H9 (cell line): Measurements from ENCODE around the gene KCNE1. TPM values are rescaled to one million over a fixed set of nuclear protein-coding genes. Genes with fewer than 3 reads are reported as not detected.

ENCODE experiments used
- DNase-seq: peaks from one replicate; pipeline ENCODE4 v3.0.0-alpha.2; 2017
- H2AFZ ChIP-seq: one replicate; pipeline ENCODE4 v1.6.1; 2013; ENCODE audit warnings: mild to moderate bottlenecking, low read length, control low read depth, moderate library complexity
- H2AK5ac ChIP-seq: 2 replicates; pipeline ENCODE4 v1.6.1; 2013; ENCODE audit warnings: low read length, control low read depth, mixed read lengths; ENCODE audit not compliant: insufficient read length
- H2BK120ac ChIP-seq: one replicate; pipeline ENCODE4 v1.6.1; 2013; ENCODE audit warnings: low read depth, mild to moderate bottlenecking, low read length, control low read depth, inconsistent platforms; ENCODE audit not compliant: poor library complexity, severe bottlenecking
- H2BK12ac ChIP-seq: 2 replicates; pipeline ENCODE4 v1.6.1; 2013; ENCODE audit warnings: low read length, control low read depth, mixed read lengths, low read depth; ENCODE audit not compliant: insufficient read length
- H2BK15ac ChIP-seq: 2 replicates; pipeline ENCODE4 v1.6.1; 2013; ENCODE audit warnings: low read depth, low read length, control low read depth
- H2BK20ac ChIP-seq: one replicate; pipeline ENCODE4 v1.6.1; 2013; ENCODE audit warnings: low read depth, mild to moderate bottlenecking, low read length, control low read depth, inconsistent platforms; ENCODE audit not compliant: poor library complexity, severe bottlenecking
- H2BK5ac ChIP-seq: 2 replicates; pipeline ENCODE4 v1.6.1; 2013; ENCODE audit warnings: low read length, control low read depth, mixed read lengths; ENCODE audit not compliant: insufficient read length
- H3K14ac ChIP-seq: 2 replicates; pipeline ENCODE4 v1.6.1; 2013; ENCODE audit warnings: low read length, control low read depth; ENCODE audit not compliant: insufficient read depth
- H3K18ac ChIP-seq: 2 replicates; pipeline ENCODE4 v1.6.1; 2013; ENCODE audit warnings: low read depth, mild to moderate bottlenecking, mixed read lengths, low read length, control low read depth; ENCODE audit not compliant: insufficient read length
- H3K23ac ChIP-seq: 2 replicates; pipeline ENCODE4 v1.6.1; 2013; ENCODE audit warnings: low read length, control low read depth, mixed read lengths, low read depth; ENCODE audit not compliant: insufficient read length
- H3K23me2 ChIP-seq: 2 replicates; pipeline ENCODE4 v1.6.1; 2013; ENCODE audit warnings: low read depth, mild to moderate bottlenecking, mixed read lengths, low read length, control low read depth; ENCODE audit not compliant: insufficient read length, poor library complexity, severe bottlenecking
- H3K27ac ChIP-seq: 2 replicates; pipeline ENCODE4 v1.5.1; 2013; ENCODE audit warnings: low read length, control low read depth, mixed read lengths, low read depth; ENCODE audit not compliant: insufficient read length
- H3K27me3 ChIP-seq: 2 replicates; pipeline ENCODE4 v1.6.1; 2013; ENCODE audit warnings: low read length, control low read depth, inconsistent platforms; ENCODE audit not compliant: insufficient read depth
- H3K4ac ChIP-seq: 2 replicates; pipeline ENCODE4 v1.6.1; 2013; ENCODE audit warnings: low read depth, mild to moderate bottlenecking, control low read depth, inconsistent platforms, low read length, moderate library complexity
- H3K4me1 ChIP-seq: 2 replicates; pipeline ENCODE4 v1.6.1; 2013; ENCODE audit warnings: low read length, control low read depth, inconsistent platforms; ENCODE audit not compliant: insufficient read depth
- H3K4me2 ChIP-seq: 2 replicates; pipeline ENCODE4 v1.6.1; 2013; ENCODE audit warnings: low read length, control low read depth, mixed read lengths; ENCODE audit not compliant: insufficient read length, insufficient read depth
- H3K56ac ChIP-seq: 2 replicates; pipeline ENCODE4 v1.6.1; 2013; ENCODE audit warnings: low read depth, mild to moderate bottlenecking, mixed read lengths, low read length, control low read depth; ENCODE audit not compliant: insufficient read length
- H3K79me1 ChIP-seq: 2 replicates; pipeline ENCODE4 v1.6.1; 2013; ENCODE audit warnings: low read depth, mild to moderate bottlenecking, moderate library complexity, low read length, control low read depth, inconsistent platforms; ENCODE audit not compliant: insufficient read depth, poor library complexity, severe bottlenecking
- H3K79me2 ChIP-seq: 2 replicates; pipeline ENCODE4 v1.6.1; 2013; ENCODE audit warnings: low read length, control low read depth, inconsistent platforms; ENCODE audit not compliant: insufficient read depth
- H3K9ac ChIP-seq: 2 replicates; pipeline ENCODE4 v1.6.1; 2013; ENCODE audit warnings: low read length, control low read depth, mixed read lengths; ENCODE audit not compliant: insufficient read length; ENCODE audit errors: extremely low read depth
- H3K9me3 ChIP-seq: one replicate; pipeline ENCODE4 v1.6.1; 2013; ENCODE audit warnings: low read depth, low read length, inconsistent platforms; ENCODE audit not compliant: control insufficient read depth
- H3T11ph ChIP-seq: one replicate; pipeline ENCODE4 v1.6.1; 2013; ENCODE audit warnings: mild to moderate bottlenecking, low read length, control low read depth, inconsistent platforms
- H4K20me1 ChIP-seq: one replicate; pipeline ENCODE4 v1.6.1; 2013; ENCODE audit not compliant: control insufficient read depth, insufficient read length, insufficient read depth
- H4K5ac ChIP-seq: 2 replicates; pipeline ENCODE4 v1.6.1; 2013; ENCODE audit warnings: low read depth, mild to moderate bottlenecking, mixed read lengths, low read length, control low read depth; ENCODE audit not compliant: insufficient read length
- H4K8ac ChIP-seq: replicated peaks from 2 replicates; pipeline ENCODE4 v1.6.1; 2013; ENCODE audit warnings: low read length, control low read depth, mixed read lengths, low read depth; ENCODE audit not compliant: insufficient read length
- H4K91ac ChIP-seq: 2 replicates; pipeline ENCODE4 v1.6.1; 2013; ENCODE audit warnings: low read depth, mild to moderate bottlenecking, moderate library complexity, mixed read lengths, low read length, control low read depth; ENCODE audit not compliant: insufficient read length
- H3K27ac Mint-ChIP-seq, 3 experiments: 2 replicates in 2 of 3; 3 replicates in 1 of 3; pipeline ENCODE4 v1.8.0; 2020 to 2021; ENCODE audit warnings: mixed read lengths in 3 of 3, mild to moderate bottlenecking in 1 of 3, moderate library complexity in 1 of 3
- H3K27me3 Mint-ChIP-seq: 2 replicates; pipeline ENCODE4 v1.8.0; 2021; ENCODE audit warnings: low read depth, mild to moderate bottlenecking, moderate library complexity, mixed read lengths
- H3K36me3 Mint-ChIP-seq, 3 experiments: 2 replicates in 2 of 3; 3 replicates in 1 of 3; pipeline ENCODE4 v1.8.0; 2020 to 2021; ENCODE audit warnings: low read depth in 3 of 3, mixed read lengths in 3 of 3; ENCODE audit not compliant: insufficient read depth in 1 of 3
- H3K4me1 Mint-ChIP-seq, 2 experiments: 2 replicates each; pipeline ENCODE4 v1.8.0; 2020; ENCODE audit warnings: mixed read lengths in 2 of 2
- H3K4me3 Mint-ChIP-seq, 2 experiments: 2 replicates in 1 of 2; 3 replicates in 1 of 2; pipeline ENCODE4 v1.8.0; 2020 to 2021; ENCODE audit warnings: mild to moderate bottlenecking in 2 of 2, mixed read lengths in 2 of 2, moderate library complexity in 1 of 2
- H3K9me3 Mint-ChIP-seq, 2 experiments: 2 replicates in 1 of 2; 3 replicates in 1 of 2; pipeline ENCODE4 v1.8.0; 2020; ENCODE audit warnings: mild to moderate bottlenecking in 2 of 2, mixed read lengths in 2 of 2, moderate library complexity in 1 of 2
- CTCF ChIP-seq: fragments of 200-600 bp; sonication (generic); conservative IDR thresholded peaks from 3 replicates; pipeline ENCODE4 v1.8.0; 2021; ENCODE audit warnings: antibody characterized with exemption, mild to moderate bottlenecking
- WGBS: extraction: QIAGEN DNeasy Blood & Tissue Kit; methylation state at CpG from one replicate; pipeline ENCODE4 v1.1.7; 2013; ENCODE audit warnings: missing lambda C conversion rate, low lambda C conversion rate, mixed read lengths; ENCODE audit not compliant: insufficient read length; ENCODE audit errors: extremely low coverage; 5-methylcytosine and 5-hydroxymethylcytosine counted together
- total RNA-seq: library from RNA; stranded (reverse); gene quantifications from 2 replicates; pipeline ENCODE4 v1.2.1, GENCODE V29; 2021

The KCNE1 gene
- total RNA-seq, 1 experiment from 2014 or later, result 0.28 TPM

- Histone ChIP-seq H3K4me1 (no peaks in the 10 kb centered on the region), H3K4me2 (no peak overlapping the region), H3K14ac (no peak overlapping the region), H2BK5ac (no peak overlapping the region), H2AK5ac (no peak overlapping the region), H2BK20ac (no peak overlapping the region), H4K5ac (no peak overlapping the region), H2BK15ac (no peak overlapping the region), H3K79me1 (no peaks in the 10 kb centered on the region), H4K91ac (no peak overlapping the region), H3K9ac (no peak overlapping the region), H3K23ac (no peak overlapping the region), H3K27me3 (no peaks in the 10 kb centered on the region), H4K20me1 (no peaks in the 10 kb centered on the region), H3K4ac (no peak overlapping the region), H2BK12ac (no peak overlapping the region), H3K79me2 (no peaks in the 10 kb centered on the region), H3K9me3 (no peaks in the 10 kb centered on the region), H3T11ph (no peak overlapping the region), H2AFZ (no peak overlapping the region), H4K8ac (no peak overlapping the region), H3K56ac (no peak overlapping the region), H3K18ac (no peak overlapping the region), H3K23me2 (no peaks in the 10 kb centered on the region), H2BK120ac (no peak overlapping the region), H3K27ac (no peak overlapping the region)
- Mint-ChIP-seq H3K27me3 (peaks cover 4% of the 10 kb centered on the region; the same call in 1 of the 2 replicates), H3K4me1 (peaks cover 0 to 8% of the 10 kb centered on the region in 2 experiments; a peak in 1 of 4 replicates), H3K27ac (no peak overlapping the region), H3K9me3 (peaks cover 11 to 13% of the 10 kb centered on the region in 2 experiments), H3K36me3 (no peaks in the 10 kb centered on the region), H3K4me3 (no peak overlapping the region)
- no CpG with 5 or more reads among the region's 4 CpGs for WGBS
- TF ChIP-seq CTCF, result no peak
- no peak for DNase-seq
These were observed 12.9 kb downstream of the KCNE1 start for GRCh38 chr21:34499116-34499515.
